ENCODE measurements around the gene FAM222B. TPM values are rescaled to one million over a fixed set of nuclear protein-coding genes. Genes with fewer than 3 reads are reported as not detected.
A peak's percentile ranks its signal among the peaks of the same experiment; 100 is the strongest.
"Not testable (repeated sequence)": the region's sequence is repeated elsewhere in the genome, so short reads cannot be mapped to it uniquely, and the experiment has no call there.

FAM222B gene
- total RNA-seq, 2 experiments from 2014 or later, result 18.6 to 21.5 TPM

GRCh38 chr17:28880572-28880945, 38.0 kb upstream of the FAM222B start:
- POLR2A ChIA-PET, result no interaction called here
- H3K36me3 Mint-ChIP-seq, result peaks cover 42% of the 10 kb centered on the region
- CTCF ChIA-PET, result no interaction called here

GRCh38 chr17:28879886-28880571, 37.4 kb upstream of the FAM222B start:
- CTCF ChIA-PET, result interaction anchor here (1.8 kb wide), 2 partner anchors 31 to 116 kb away, joined by 4 to 12 read pairs; no protein-coding TSS in a partner anchor
- H3K4me1 Mint-ChIP-seq (ENCODE audit: low read depth), result peaks cover 29% of the 10 kb centered on the region

More at GRCh38 chr17:28880572-28880945, 38.0 kb upstream of the FAM222B start:
- no peak overlapping the region for H3K4me3 Mint-ChIP-seq
- intact Hi-C loops (cut with micrococcal nuclease), result no loop called here
- no peaks in the 10 kb centered on the region for H3K27me3 Mint-ChIP-seq
- H3K4me1 Mint-ChIP-seq (ENCODE audit: low read depth), result peaks cover 26% of the 10 kb centered on the region
- no peak for DNase-seq
- H3K9me3 Mint-ChIP-seq, result no peaks in the 10 kb centered on the region
- no peak overlapping the region for H3K27ac Mint-ChIP-seq

GRCh38 chr17:28878981-28879380, 36.4 kb upstream of the FAM222B start:
- H3K4me1 Mint-ChIP-seq (ENCODE audit: low read depth), result peaks cover 32% of the 10 kb centered on the region
- no peak overlapping the region for H3K27ac Mint-ChIP-seq
- no peaks in the 10 kb centered on the region for H3K9me3 Mint-ChIP-seq
- POLR2A ChIA-PET, result interaction anchor here (0.6 to 1.9 kb wide), 3 partner anchors 14 to 152 kb away, joined by 3 to 4 read pairs (median 3); no protein-coding TSS in a partner anchor
- H3K4me3 Mint-ChIP-seq, result no peak overlapping the region
- peak; percentile 39 for DNase-seq
- CTCF ChIA-PET, result interaction anchor here (0.6 to 1.8 kb wide), 6 partner anchors 8 to 152 kb away, joined by 3 to 12 read pairs (median 4); no protein-coding TSS in a partner anchor
- H3K36me3 Mint-ChIP-seq, result peaks cover 38% of the 10 kb centered on the region
- no peaks in the 10 kb centered on the region for H3K27me3 Mint-ChIP-seq
- intact Hi-C loops (cut with micrococcal nuclease), result no loop called here

More at GRCh38 chr17:28879886-28880571, 37.4 kb upstream of the FAM222B start:
- no peak overlapping the region for H3K4me3 Mint-ChIP-seq
- H3K9me3 Mint-ChIP-seq, result no peaks in the 10 kb centered on the region
- POLR2A ChIA-PET, result no interaction called here
- no peak for DNase-seq
- no peak overlapping the region for H3K27ac Mint-ChIP-seq
- peaks cover 39% of the 10 kb centered on the region for H3K36me3 Mint-ChIP-seq
- intact Hi-C loops (cut with micrococcal nuclease), result no loop called here
- H3K27me3 Mint-ChIP-seq, result no peaks in the 10 kb centered on the region

DNA sequence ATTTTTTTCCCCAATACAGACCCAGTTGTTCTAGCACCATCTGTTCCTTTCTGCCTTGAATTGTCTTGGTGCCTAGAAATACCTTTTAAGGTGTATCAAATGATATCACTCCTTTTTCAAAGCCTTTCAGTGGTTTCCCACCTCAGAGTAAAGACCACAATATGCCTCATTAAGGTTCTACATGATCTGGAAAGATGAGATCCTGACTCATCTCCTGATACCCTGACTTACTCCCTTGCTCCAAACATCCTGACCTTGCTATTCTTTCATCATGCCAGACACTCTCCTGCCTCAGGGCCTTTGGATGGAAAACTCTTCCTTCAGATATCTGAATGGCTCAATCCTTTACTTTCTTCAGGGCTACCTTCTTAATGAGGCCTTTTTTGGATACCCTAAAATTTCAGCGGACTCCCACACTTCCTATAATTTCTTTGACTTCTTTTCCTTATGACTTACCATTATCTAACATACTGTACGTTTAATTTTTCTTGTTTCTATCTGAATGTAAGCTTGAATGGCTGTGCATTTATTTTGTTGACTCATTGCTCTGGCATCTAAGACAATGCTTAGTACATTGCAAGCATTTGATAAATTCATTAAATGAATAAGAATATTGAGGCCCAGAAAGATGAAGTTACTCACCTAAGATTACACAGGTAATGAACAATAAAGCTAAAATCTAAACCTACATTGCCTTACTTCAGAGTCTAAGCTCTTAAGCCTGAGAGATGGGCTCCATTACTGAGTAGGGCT, 35.7 kb upstream of the FAM222B start:
- ChIA-PET CTCF (interaction anchor here (0.6 to 1.8 kb wide), 6 partner anchors 8 to 152 kb away, joined by 3 to 12 read pairs (median 4); no protein-coding TSS in a partner anchor), POLR2A (interaction anchor here (0.6 to 1.9 kb wide), 3 partner anchors 15 to 151 kb away, joined by 3 to 4 read pairs (median 3); no protein-coding TSS in a partner anchor)
- no peak for DNase-seq
- intact Hi-C loops (cut with micrococcal nuclease), result no loop called here
- Mint-ChIP-seq H3K27ac (peak overlapping the region; percentile 9), H3K27me3 (no peaks in the 10 kb centered on the region), H3K9me3 (no peaks in the 10 kb centered on the region), H3K4me3 (no peak overlapping the region), H3K4me1 (ENCODE audit: low read depth) (peaks cover 32% of the 10 kb centered on the region), H3K36me3 (peaks cover 38% of the 10 kb centered on the region)

DNA sequence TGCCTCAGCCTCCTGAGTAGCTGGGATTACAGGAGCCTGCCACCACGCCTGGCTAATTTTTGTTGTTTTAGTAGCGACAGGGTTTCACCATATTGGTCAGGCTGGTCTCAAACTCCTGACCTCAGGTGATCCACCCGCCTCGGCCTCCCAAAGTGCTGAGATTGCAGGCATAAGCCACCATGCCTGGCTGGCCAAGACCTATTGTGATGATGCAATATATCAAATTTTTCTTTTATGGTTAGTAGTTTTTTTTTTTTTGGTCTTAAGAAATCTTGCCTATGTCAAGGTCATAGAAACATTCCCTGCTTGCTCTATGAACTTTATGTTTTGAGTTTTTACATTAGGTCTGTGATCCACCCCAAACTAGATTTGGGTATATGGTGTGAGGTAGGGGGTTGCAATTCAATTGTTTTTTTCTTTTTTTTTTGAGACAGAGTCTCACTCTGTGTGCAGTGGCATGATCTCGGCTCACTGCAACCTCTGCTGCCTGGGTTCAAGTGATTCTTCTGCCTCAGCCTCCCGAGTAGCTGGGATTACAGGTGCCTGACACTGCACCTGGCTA, 34.6 kb upstream of the FAM222B start:
- POLR2A ChIA-PET, result interaction anchor here (1.9 kb wide), 1 partner anchor 16 kb away, joined by 4 read pairs; no protein-coding TSS in a partner anchor
- DNase-seq; H3K27ac Mint-ChIP-seq; CTCF ChIA-PET; H3K9me3 Mint-ChIP-seq; H3K27me3 Mint-ChIP-seq; H3K4me3 Mint-ChIP-seq; intact Hi-C loops (cut with micrococcal nuclease): not testable (repeated sequence)
- H3K4me1 Mint-ChIP-seq (ENCODE audit: low read depth), result peaks cover 32% of the 10 kb centered on the region
- H3K36me3 Mint-ChIP-seq, result peaks cover 31% of the 10 kb centered on the region

- Mint-ChIP-seq H3K36me3 (peaks cover 23% of the 10 kb centered on the region), H3K9me3 (no peaks in the 10 kb centered on the region), H3K27me3 (no peaks in the 10 kb centered on the region), H3K4me3 (no peak overlapping the region), H3K27ac (peak overlapping the region; percentile 71), H3K4me1 (ENCODE audit: low read depth) (peaks cover 38% of the 10 kb centered on the region)
- DNase-seq, result peak; percentile 33
- ChIA-PET CTCF (interaction anchor here (0.8 to 2.1 kb wide), 4 partner anchors 19 to 113 kb away, joined by 3 to 8 read pairs (median 3); no protein-coding TSS in a partner anchor), POLR2A (interaction anchor here (0.8 to 2.2 kb wide), 6 partner anchors 13 to 148 kb away, joined by 3 to 7 read pairs (median 4); partner anchors contain the start of genes ERAL1 and NEK8)
- intact Hi-C loops (cut with micrococcal nuclease), result loop anchor here (1.0 kb wide), 2 partner anchors 17 to 28 kb away; no protein-coding TSS in a partner anchor
Observed at GRCh38 chr17:28875848-28876550, 33.4 kb upstream of the FAM222B start.

DNA sequence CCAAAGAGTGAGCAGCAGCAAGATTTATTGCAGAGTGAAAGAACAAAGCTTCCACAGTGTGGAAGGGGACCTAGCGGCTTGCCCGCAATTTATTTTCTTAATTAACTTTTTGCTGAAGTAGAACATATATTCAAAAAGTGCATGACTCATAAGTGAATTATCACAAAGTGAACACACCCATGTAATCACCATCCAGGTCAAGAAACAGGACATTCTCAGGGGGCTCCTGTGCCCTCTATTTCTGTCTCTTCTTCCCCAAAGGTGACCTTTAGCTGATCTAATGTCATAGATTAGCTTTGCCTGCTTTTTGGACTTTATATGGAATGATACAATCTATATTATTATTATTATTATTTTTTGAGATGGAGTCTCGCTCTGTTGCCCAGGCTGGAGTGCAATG, 32.2 kb upstream of the FAM222B start:
- Mint-ChIP-seq H3K27me3 (no peaks in the 10 kb centered on the region), H3K4me3 (no peak overlapping the region), H3K36me3 (peaks cover 15% of the 10 kb centered on the region), H3K4me1 (ENCODE audit: low read depth) (peaks cover 40% of the 10 kb centered on the region), H3K9me3 (no peaks in the 10 kb centered on the region), H3K27ac (no peak overlapping the region)
- ChIA-PET POLR2A (interaction anchor here (0.6 to 2.2 kb wide), 2 partner anchors 13 to 20 kb away, joined by 3 to 7 read pairs; partner anchors contain the start of gene ERAL1), CTCF (interaction anchor here (0.7 to 2.1 kb wide), 2 partner anchors 111 to 767 kb away, joined by 3 to 8 read pairs; no protein-coding TSS in a partner anchor)
- no peak for DNase-seq
- intact Hi-C loops (cut with micrococcal nuclease), result no loop called here

GRCh38 chr17:28873839-28874238, 31.2 kb upstream of the FAM222B start:
- no peak overlapping the region for H3K27ac Mint-ChIP-seq
- CTCF ChIA-PET, result interaction anchor here (0.7 kb wide), 2 partner anchors 20 to 768 kb away, joined by 3 read pairs; no protein-coding TSS in a partner anchor
- no peak overlapping the region for H3K4me3 Mint-ChIP-seq
- peaks cover 40% of the 10 kb centered on the region for H3K4me1 Mint-ChIP-seq (ENCODE audit: low read depth)
- no peak for DNase-seq
- POLR2A ChIA-PET, result no interaction called here
- peaks cover 11% of the 10 kb centered on the region for H3K36me3 Mint-ChIP-seq
- H3K9me3 Mint-ChIP-seq, result no peaks in the 10 kb centered on the region
- H3K27me3 Mint-ChIP-seq, result no peaks in the 10 kb centered on the region
- intact Hi-C loops (cut with micrococcal nuclease), result no loop called here

GRCh38 chr17:28871056-28871579, 28.5 kb upstream of the FAM222B start:
- H3K27me3 Mint-ChIP-seq, result no peaks in the 10 kb centered on the region
- no peak overlapping the region for H3K4me3 Mint-ChIP-seq
- peaks cover 19% of the 10 kb centered on the region for H3K4me1 Mint-ChIP-seq (ENCODE audit: low read depth)
- CTCF ChIA-PET, result interaction anchor here (0.9 to 2.3 kb wide), 5 partner anchors 22 to 144 kb away, joined by 3 to 13 read pairs (median 5); partner anchors contain the start of gene DHRS13
- DNase-seq, result peak; percentile 79
- POLR2A ChIA-PET, result interaction anchor here (0.6 to 0.9 kb wide), 3 partner anchors 13 to 29 kb away, joined by 3 to 4 read pairs (median 3); no protein-coding TSS in a partner anchor
- no peaks in the 10 kb centered on the region for H3K36me3 Mint-ChIP-seq
- H3K27ac Mint-ChIP-seq, result peak overlapping the region; percentile 80
- no peaks in the 10 kb centered on the region for H3K9me3 Mint-ChIP-seq
- intact Hi-C loops (cut with micrococcal nuclease), result loop anchor here (2.0 kb wide), 1 partner anchor 16 kb away; the partner anchor contains the start of gene ERAL1

GRCh38 chr17:28867276-28867675, 24.7 kb upstream of the FAM222B start:
- DNase-seq, result no peak
- POLR2A ChIA-PET, result no interaction called here
- intact Hi-C loops (cut with micrococcal nuclease), result no loop called here
- H3K36me3 Mint-ChIP-seq, result no peaks in the 10 kb centered on the region
- no peak overlapping the region for H3K4me3 Mint-ChIP-seq
- H3K27me3 Mint-ChIP-seq, result no peaks in the 10 kb centered on the region
- CTCF ChIA-PET, result no interaction called here
- H3K4me1 Mint-ChIP-seq (ENCODE audit: low read depth), result peaks cover 11% of the 10 kb centered on the region
- no peaks in the 10 kb centered on the region for H3K9me3 Mint-ChIP-seq
- no peak overlapping the region for H3K27ac Mint-ChIP-seq

Data from activated CD4-positive, alpha-beta memory T cell treated with anti-CD3 and anti-CD28 coated beads for 36 hours (primary cell).